Measurements from ENCODE around the gene CADM4. TPM values are rescaled to one million over a fixed set of nuclear protein-coding genes. Genes with fewer than 3 reads are reported as not detected.
"Not testable (repeated sequence)": the region's sequence is repeated elsewhere in the genome, so short reads cannot be mapped to it uniquely, and the experiment has no call there.

CADM4 gene
- total RNA-seq, 1 donor from 2014 or later: 52.4 TPM

- Mint-ChIP-seq H3K36me3 (ENCODE audit: unreplicated experiment) (peaks cover 33% of the 10 kb centered on the region), H3K4me3 (ENCODE audit: unreplicated experiment) (no peak overlapping the region)
Measured at GRCh38 chr19:43609872-43610271, 29.8 kb downstream of the CADM4 start.

DNA sequence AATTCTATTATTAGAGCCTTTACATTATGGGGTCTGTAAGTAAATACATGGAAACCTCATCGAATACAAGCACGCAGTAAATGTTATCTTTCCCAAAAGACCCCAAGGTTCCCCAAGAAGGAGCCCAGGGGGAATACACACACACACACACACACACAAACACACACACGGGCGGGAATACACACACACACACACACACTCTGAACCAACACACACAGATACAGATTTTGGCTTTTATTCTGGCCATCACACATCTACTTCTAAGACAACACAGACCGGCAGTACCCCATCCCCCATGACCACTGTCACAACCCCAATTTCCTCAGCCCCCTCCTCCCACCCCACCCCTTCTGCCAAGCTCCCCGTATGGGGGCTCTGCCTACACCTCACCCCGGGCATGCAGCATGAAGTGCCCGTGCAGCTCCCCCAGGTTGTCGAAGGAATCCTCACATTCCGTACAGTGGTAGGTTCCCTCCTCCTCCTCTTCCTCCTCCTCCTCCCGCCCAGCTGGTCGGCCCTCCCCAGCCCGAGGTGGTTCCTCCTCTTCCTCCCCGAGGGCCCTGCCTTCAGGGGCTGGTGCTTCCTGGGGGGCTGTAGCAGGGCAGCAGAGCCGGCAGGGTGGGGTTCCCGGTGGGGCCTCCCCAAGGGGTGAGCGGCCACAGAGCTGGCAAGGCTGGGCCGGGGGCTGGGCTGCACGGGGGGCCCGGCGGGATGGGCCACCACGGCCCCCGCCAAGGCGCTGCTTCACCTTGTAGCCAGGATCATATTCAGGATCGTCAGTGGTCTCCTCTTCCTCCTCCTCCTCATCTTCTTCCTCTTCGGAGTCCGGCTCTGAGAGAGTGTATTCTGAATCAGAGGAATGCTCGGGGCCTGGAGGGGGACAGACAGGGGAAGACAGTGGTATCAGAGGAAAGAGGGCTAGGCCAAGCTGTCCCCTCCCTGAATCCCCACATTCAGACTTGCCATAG, 32.1 kb downstream of the CADM4 start:
- Mint-ChIP-seq H3K36me3 (ENCODE audit: unreplicated experiment) (peaks cover 16% of the 10 kb centered on the region), H3K27me3 (ENCODE audit: unreplicated experiment) (peaks cover 9% of the 10 kb centered on the region), H3K9me3 (ENCODE audit: unreplicated experiment) (peaks cover 2% of the 10 kb centered on the region), H3K4me3 (ENCODE audit: unreplicated experiment) (no peak overlapping the region), H3K27ac (ENCODE audit: unreplicated experiment) (no peak overlapping the region), H3K4me1 (ENCODE audit: low read depth, unreplicated experiment) (no peaks in the 10 kb centered on the region)
- no peak for TF ChIP-seq CTCF (IDR thresholded peaks at IDR 0.05; ENCODE audit: partially characterized antibody, unreplicated experiment)
- DNase-seq: no peak

More at GRCh38 chr19:43609872-43610271, 29.8 kb downstream of the CADM4 start:
- Mint-ChIP-seq H3K27ac (ENCODE audit: unreplicated experiment) (no peak overlapping the region), H3K9me3 (ENCODE audit: unreplicated experiment) (no peaks in the 10 kb centered on the region), H3K4me1 (ENCODE audit: low read depth, unreplicated experiment) (no peaks in the 10 kb centered on the region), H3K27me3 (ENCODE audit: unreplicated experiment) (peaks cover 9% of the 10 kb centered on the region)
- no peak for DNase-seq
- TF ChIP-seq CTCF (IDR thresholded peaks at IDR 0.05; ENCODE audit: partially characterized antibody, unreplicated experiment): no peak

GRCh38 chr19:43606569-43607229, 33.0 kb downstream of the CADM4 start:
- DNase-seq: no peak
- H3K4me3 Mint-ChIP-seq (ENCODE audit: unreplicated experiment): no peak overlapping the region
- H3K36me3 Mint-ChIP-seq (ENCODE audit: unreplicated experiment): peaks cover 8% of the 10 kb centered on the region
- no peak for TF ChIP-seq CTCF (IDR thresholded peaks at IDR 0.05; ENCODE audit: partially characterized antibody, unreplicated experiment)
- peak overlapping the region; percentile 48 for H3K27ac Mint-ChIP-seq (ENCODE audit: unreplicated experiment)
- H3K27me3 Mint-ChIP-seq (ENCODE audit: unreplicated experiment): peaks cover 9% of the 10 kb centered on the region
- H3K4me1 Mint-ChIP-seq (ENCODE audit: low read depth, unreplicated experiment): no peaks in the 10 kb centered on the region
- peaks cover 2% of the 10 kb centered on the region for H3K9me3 Mint-ChIP-seq (ENCODE audit: unreplicated experiment)

GRCh38 chr19:43605875-43606568, 33.6 kb downstream of the CADM4 start:
- Mint-ChIP-seq H3K9me3 (ENCODE audit: unreplicated experiment) (peaks cover 2% of the 10 kb centered on the region), H3K4me3 (ENCODE audit: unreplicated experiment) (no peak overlapping the region), H3K36me3 (ENCODE audit: unreplicated experiment) (peaks cover 7% of the 10 kb centered on the region), H3K27me3 (ENCODE audit: unreplicated experiment) (peaks cover 9% of the 10 kb centered on the region), H3K4me1 (ENCODE audit: low read depth, unreplicated experiment) (no peaks in the 10 kb centered on the region), H3K27ac (ENCODE audit: unreplicated experiment) (no peak overlapping the region)
- TF ChIP-seq CTCF (IDR thresholded peaks at IDR 0.05; ENCODE audit: partially characterized antibody, unreplicated experiment): no peak
- no peak for DNase-seq

DNA sequence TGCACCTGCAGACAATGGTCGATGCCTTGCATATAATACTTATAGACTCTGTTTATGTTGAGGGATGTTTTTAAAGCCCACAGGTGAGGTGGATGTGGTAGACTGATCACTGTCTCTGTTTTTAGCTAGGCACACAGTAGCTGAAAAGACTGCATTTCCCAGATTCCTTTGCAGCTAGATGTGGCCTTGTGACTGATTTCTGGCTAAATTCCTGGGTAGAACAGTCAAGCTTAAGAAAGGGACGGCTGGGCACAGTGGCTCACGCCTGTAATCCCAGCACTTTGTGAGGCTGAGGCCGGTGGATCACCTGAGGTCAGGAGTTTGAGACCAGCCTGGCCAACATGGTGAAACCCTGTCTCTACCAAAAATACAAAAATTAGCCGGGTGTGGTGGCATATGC, 39.3 kb downstream of the CADM4 start:
- H3K36me3 Mint-ChIP-seq (ENCODE audit: unreplicated experiment): not testable (repeated sequence)

More for the DNA sequence above, 39.3 kb downstream of the CADM4 start:
- not testable (repeated sequence) for H3K4me3 Mint-ChIP-seq (ENCODE audit: unreplicated experiment); H3K4me1 Mint-ChIP-seq (ENCODE audit: low read depth, unreplicated experiment); H3K27me3 Mint-ChIP-seq (ENCODE audit: unreplicated experiment); H3K27ac Mint-ChIP-seq (ENCODE audit: unreplicated experiment); DNase-seq
- peaks cover 14% of the 10 kb centered on the region for H3K9me3 Mint-ChIP-seq (ENCODE audit: unreplicated experiment)
